K562 (cell line): ENCODE data around the gene CELSR2. TPM values are rescaled to one million over a fixed set of nuclear protein-coding genes. Genes with fewer than 3 reads are reported as not detected.
A peak's percentile ranks its signal among the peaks of the same experiment; 100 is the strongest.

ENCODE experiments used
- ARID1B ChIP-seq: fragments of 450-650 bp; IDR thresholded peaks from 2 replicates; pipeline ENCODE4 v1.6.1; 2016; ENCODE audit warnings: antibody characterized with exemption, mild to moderate bottlenecking, inconsistent platforms
- HDAC6 ChIP-seq: IDR thresholded peaks from 2 replicates; pipeline ENCODE4 v1.6.1; 2012; ENCODE audit warnings: low read depth, mild to moderate bottlenecking, control low read depth, inconsistent platforms, low read length, moderate library complexity
- L3MBTL2 ChIP-seq: fragments of 450-650 bp; IDR thresholded peaks from 2 replicates; pipeline ENCODE4 v1.6.1; 2016; ENCODE audit warnings: mild to moderate bottlenecking, moderate library complexity
- MAZ ChIP-seq, 2 experiments: fragments of 450-650 bp in 1 of 2; sonication (generic) in 1 of 2; formaldehyde crosslinking; IDR thresholded peaks in 1 of 2; conservative IDR thresholded peaks in 1 of 2; 2 replicates each; pipeline versions ENCODE4 v1.4.0 to v1.5.0; 2020; ENCODE audit warnings: mild to moderate bottlenecking in 1 of 2, missing genetic modification reagents in 1 of 2
- NFIC ChIP-seq: fragments of 450-650 bp; IDR thresholded peaks from 2 replicates; pipeline ENCODE4 v1.6.1; 2017; ENCODE audit warnings: mild to moderate bottlenecking, inconsistent platforms
- NR4A1 ChIP-seq, 2 experiments: fragments of 250-450 bp in 1 of 2; fragments of 450-650 bp in 1 of 2; sonication (Bioruptor Pico) in 1 of 2; IDR thresholded peaks; 2 replicates each; pipeline versions ENCODE4 v1.4.0 to v1.6.1; 2016 to 2020; ENCODE audit warnings: mild to moderate bottlenecking in 2 of 2, missing compliant biosample characterization in 1 of 2, missing genetic modification characterization in 1 of 2, moderate library complexity in 1 of 2
- RBM17 ChIP-seq: fragments of 200-400 bp; formaldehyde crosslinking; IDR thresholded peaks from 2 replicates; pipeline ENCODE4 v1.6.1; 2017; ENCODE audit warnings: low read depth, mild to moderate bottlenecking, low read length, borderline replicate concordance
- SMARCA4 ChIP-seq: fragments of 450-650 bp; IDR thresholded peaks from 2 replicates; pipeline ENCODE4 v1.6.1; 2016
- SRF ChIP-seq, 2 experiments: fragments of 250-450, 450-650 bp in 1 of 2; sonication (Bioruptor Pico) in 1 of 2; sonication (generic) in 1 of 2; formaldehyde crosslinking; IDR thresholded peaks; 2 replicates each; pipeline versions ENCODE4 v1.5.0 to v1.5.1; 2020 to 2022; ENCODE audit warnings: mild to moderate bottlenecking in 1 of 2, missing genetic modification reagents in 1 of 2
- TARDBP ChIP-seq: fragments of 450-650 bp; IDR thresholded peaks from 2 replicates; pipeline ENCODE4 v1.6.1; 2016
- TOE1 ChIP-seq, 2 experiments: fragments of 450-650 bp in 1 of 2; sonication (generic) in 1 of 2; formaldehyde crosslinking in 1 of 2; IDR thresholded peaks; 2 replicates each; pipeline versions ENCODE4 v1.7.1 to v1.8.0; 2016 to 2022; ENCODE audit warnings: borderline replicate concordance in 2 of 2, mild to moderate bottlenecking in 2 of 2, antibody characterized with exemption in 1 of 2, inconsistent platforms in 1 of 2, low read depth in 1 of 2, missing genetic modification reagents in 1 of 2, moderate library complexity in 1 of 2
- U2AF1 ChIP-seq: fragments of 200-400 bp; formaldehyde crosslinking; optimal IDR thresholded peaks from 2 replicates; pipeline ENCODE3; 2017; ENCODE audit warnings: mild to moderate bottlenecking, low read depth, low read length, moderate library complexity
- USF2 ChIP-seq: sonication (generic); formaldehyde crosslinking; IDR thresholded peaks from 2 replicates; pipeline ENCODE4 v1.5.0; 2020; ENCODE audit warnings: missing genetic modification reagents
- YBX1 ChIP-seq: fragments of 450-650 bp; IDR thresholded peaks from 2 replicates; pipeline ENCODE4 v1.7.1; 2016; ENCODE audit warnings: mild to moderate bottlenecking
- ZNF511 ChIP-seq: sonication (generic); formaldehyde crosslinking; IDR thresholded peaks from 2 replicates; pipeline ENCODE4 v1.8.0; 2022; ENCODE audit warnings: mild to moderate bottlenecking, missing genetic modification reagents
- polyA plus RNA-seq, 8 experiments: library from polyadenylated mRNA; depleted of rRNA in 4 of 8; stranded (reverse) in 5 of 8; unstranded in 3 of 8; fragments of >200 nt; fragmentation: Nextera tagmentation in 2 of 8; fragmentation: Illumina TruSeq in 1 of 8; extraction: Ambion mirVana in 2 of 8; extraction: Trizol in 1 of 8; gene quantifications; 2 replicates each; pipeline versions ENCODE4 v1.2.1 to v1.2.3, GENCODE V29; 2011 to 2014; ENCODE audit warnings: inconsistent platforms in 1 of 8, missing spikeins in 1 of 8
- total RNA-seq, 7 experiments: library from RNA; depleted of rRNA in 6 of 7; stranded (reverse); fragments of >200 nt in 6 of 7; fragmentation: Illumina TruSeq in 2 of 7; extraction: Trizol in 2 of 7; gene quantifications; 2 replicates each; pipeline versions ENCODE4 v1.2.1 to v1.2.3, GENCODE V29; 2011 to 2021; ENCODE audit warnings: low replicate concordance in 1 of 7
- TF ChIP-seq, protein P1 (sequence below), 2 experiments: fragments of 450-650 bp in 1 of 2; sonication (generic) in 1 of 2; formaldehyde crosslinking in 1 of 2; IDR thresholded peaks in 1 of 2; conservative IDR thresholded peaks in 1 of 2; 2 replicates each; pipeline versions ENCODE4 v1.6.1 to v1.8.1; 2016 to 2023; ENCODE audit warnings: mild to moderate bottlenecking in 2 of 2, moderate library complexity in 2 of 2, inconsistent platforms in 1 of 2, missing genetic modification reagents in 1 of 2

Gene CELSR2
- total and polyA plus RNA-seq, 9 of the 15 experiments (the other 6 are each of a cell fraction or from before 2014, with no cell fraction given), result 0.31 to 21.9 (median 4.2) TPM

- TF ChIP-seq U2AF1, result no peak
- TF ChIP-seq NFIC, result peak; percentile 25; the same call in 1 of the 2 replicates
- peak; percentile 42; the same call in 1 of the 2 replicates for TF ChIP-seq ARID1B
- no peak for TF ChIP-seq NR4A1 (CRISPR knock-in tag; IDR thresholded peaks at IDR 0.05)
- TF ChIP-seq NR4A1 (tag; IDR thresholded peaks at IDR 0.05), result peak; percentile 59; the same call in 1 of the 2 replicates
- TF ChIP-seq YBX1, result no peak
- TF ChIP-seq, protein P1, sequence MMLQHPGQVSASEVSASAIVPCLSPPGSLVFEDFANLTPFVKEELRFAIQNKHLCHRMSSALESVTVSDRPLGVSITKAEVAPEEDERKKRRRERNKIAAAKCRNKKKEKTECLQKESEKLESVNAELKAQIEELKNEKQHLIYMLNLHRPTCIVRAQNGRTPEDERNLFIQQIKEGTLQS (IDR thresholded peaks at IDR 0.05), result peak; percentile 86
- TF ChIP-seq, protein P1 (CRISPR knock-in tag; conservative IDR thresholded peaks at IDR 0.05), result no peak
- no peak for TF ChIP-seq ZNF511 (CRISPR knock-in tag)
- no peak for TF ChIP-seq HDAC6
- TF ChIP-seq SRF (CRISPR knock-in tag; IDR thresholded peaks at IDR 0.05), result peak in 1 of 2 experiments; percentile 89; a peak in 1 of 4 replicates
- TF ChIP-seq USF2 (CRISPR knock-in tag), result no peak
- TF ChIP-seq TARDBP, result no peak
- no peak for TF ChIP-seq MAZ (CRISPR knock-in tag; conservative IDR thresholded peaks at IDR 0.05 in 1 of 2, IDR thresholded peaks at IDR 0.05 in 1 of 2)
- peak; percentile 58; the same call in 1 of the 2 replicates for TF ChIP-seq L3MBTL2
- TF ChIP-seq RBM17, result no peak
- TF ChIP-seq SMARCA4, result peak; percentile 39; the same call in 1 of the 2 replicates
- no peak for TF ChIP-seq TOE1 (IDR thresholded peaks at IDR 0.05; ENCODE audit: borderline replicate concordance)
- TF ChIP-seq TOE1 (CRISPR knock-in tag; IDR thresholded peaks at IDR 0.05; ENCODE audit: borderline replicate concordance, low read depth), result no peak
Measured at GRCh38 chr1:109300650-109301151, 51.4 kb downstream of the CELSR2 start (continued).
